HG02623 (cell line): ENCODE results near the gene YIPF2.

Source experiments
- ATAC-seq: cut with Tn5 transposase; IDR thresholded peaks from one replicate; pipeline ENCODE4 v1.9.1; 2021; ENCODE audit warnings: moderate library complexity; ENCODE audit not compliant: unreplicated experiment

Gene YIPF2

DNA sequence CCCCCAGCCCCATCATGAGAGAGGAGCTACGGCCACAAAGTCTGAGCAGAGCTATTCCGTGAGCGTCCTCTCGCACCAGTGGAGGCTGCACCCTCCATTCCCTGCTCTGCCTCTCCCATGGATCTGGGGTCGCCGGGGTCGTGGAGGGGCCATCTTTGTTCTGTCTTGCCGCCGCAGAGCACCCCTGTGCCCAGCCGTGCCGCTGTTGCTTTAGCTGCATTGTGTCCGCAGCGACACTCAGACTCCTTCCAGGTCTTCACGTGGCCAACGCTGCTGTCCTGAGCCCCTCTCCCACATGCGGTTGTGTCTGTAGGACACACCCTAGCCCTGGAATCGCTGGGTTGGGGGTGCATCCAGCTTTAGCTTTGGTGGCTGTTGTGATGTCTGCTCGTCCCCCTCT lies 15.8 kb downstream of the YIPF2 start:
- ATAC-seq: no peak

GRCh38 chr19:10911579-10912363 lies 16.7 kb downstream of the YIPF2 start:
- no peak for ATAC-seq

- no peak for ATAC-seq
Measured at GRCh38 chr19:10908380-10908960, 20.0 kb downstream of the YIPF2 start.

GRCh38 chr19:10907925-10908324 lies 20.5 kb downstream of the YIPF2 start:
- ATAC-seq: no peak

- no peak for ATAC-seq
Measured at GRCh38 chr19:10899151-10899653, 29.2 kb downstream of the YIPF2 start.

DNA sequence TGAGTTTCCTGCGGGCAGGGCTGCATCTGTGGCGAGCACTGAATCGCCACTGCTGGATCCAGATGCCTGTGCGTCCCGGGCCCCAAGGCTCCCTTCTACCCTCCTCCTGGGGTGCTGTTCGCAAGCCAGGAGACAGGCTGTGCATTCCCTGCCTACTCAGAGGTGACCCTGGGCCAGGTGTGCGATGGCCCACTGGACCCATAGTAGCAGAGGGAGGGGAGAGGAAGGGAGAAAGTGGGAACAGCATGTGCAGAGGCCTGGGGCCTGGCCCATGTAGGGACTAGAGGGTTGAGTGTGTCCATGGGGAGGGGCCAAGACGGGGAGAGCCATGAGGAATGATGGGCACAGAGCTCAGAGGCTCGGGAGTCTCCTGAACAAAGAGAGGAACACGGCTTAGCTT lies 29.8 kb downstream of the YIPF2 start:
- no peak for ATAC-seq

DNA sequence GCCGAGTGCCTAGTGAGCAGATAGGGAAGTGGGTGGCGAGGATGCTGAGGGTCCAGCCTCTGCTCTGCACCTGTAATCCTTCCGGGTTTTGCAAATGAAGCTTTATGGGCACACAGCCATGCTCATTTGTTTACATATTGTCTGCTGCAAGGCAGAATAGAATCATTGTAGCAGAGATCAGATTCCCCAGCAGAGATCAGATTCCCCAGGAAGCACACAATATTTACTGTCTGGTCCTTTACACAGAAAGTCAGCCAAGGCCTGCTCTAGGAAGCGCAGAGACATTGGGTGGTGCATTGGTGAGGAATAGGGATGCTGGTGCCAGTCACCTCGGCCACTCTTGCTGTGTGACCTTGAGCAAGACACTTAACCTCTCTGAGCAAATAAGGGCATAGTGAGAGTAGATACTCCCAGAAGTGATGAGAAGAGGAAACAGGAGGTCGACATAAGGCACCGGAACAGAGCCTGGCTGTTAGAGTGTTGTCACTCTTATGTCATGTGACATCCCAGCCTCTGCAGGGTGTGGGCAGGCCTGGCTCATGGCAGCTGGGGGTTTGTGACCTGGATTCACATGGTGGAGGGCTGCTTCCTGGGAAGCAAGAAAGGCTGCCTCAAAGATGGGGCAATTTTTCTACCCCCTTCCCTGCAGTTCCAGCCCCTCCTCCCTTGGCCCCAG lies 31.4 kb downstream of the YIPF2 start:
- ATAC-seq: no peak

- no peak for ATAC-seq
Measured at GRCh38 chr19:10895920-10896319, 32.5 kb downstream of the YIPF2 start.

- no peak for ATAC-seq
Measured at GRCh38 chr19:10895363-10895762, 33.1 kb downstream of the YIPF2 start.

- ATAC-seq: no peak
Measured at GRCh38 chr19:10894911-10895213, 33.6 kb downstream of the YIPF2 start.

GRCh38 chr19:10892256-10892655 lies 36.2 kb downstream of the YIPF2 start:
- ATAC-seq: no peak

- no peak for ATAC-seq
Measured at GRCh38 chr19:10891405-10892086, 36.9 kb downstream of the YIPF2 start.

- no peak for ATAC-seq
Measured at GRCh38 chr19:10889880-10890279, 38.6 kb downstream of the YIPF2 start.

GRCh38 chr19:10888421-10888866 lies 40.0 kb downstream of the YIPF2 start:
- ATAC-seq: no peak

DNA sequence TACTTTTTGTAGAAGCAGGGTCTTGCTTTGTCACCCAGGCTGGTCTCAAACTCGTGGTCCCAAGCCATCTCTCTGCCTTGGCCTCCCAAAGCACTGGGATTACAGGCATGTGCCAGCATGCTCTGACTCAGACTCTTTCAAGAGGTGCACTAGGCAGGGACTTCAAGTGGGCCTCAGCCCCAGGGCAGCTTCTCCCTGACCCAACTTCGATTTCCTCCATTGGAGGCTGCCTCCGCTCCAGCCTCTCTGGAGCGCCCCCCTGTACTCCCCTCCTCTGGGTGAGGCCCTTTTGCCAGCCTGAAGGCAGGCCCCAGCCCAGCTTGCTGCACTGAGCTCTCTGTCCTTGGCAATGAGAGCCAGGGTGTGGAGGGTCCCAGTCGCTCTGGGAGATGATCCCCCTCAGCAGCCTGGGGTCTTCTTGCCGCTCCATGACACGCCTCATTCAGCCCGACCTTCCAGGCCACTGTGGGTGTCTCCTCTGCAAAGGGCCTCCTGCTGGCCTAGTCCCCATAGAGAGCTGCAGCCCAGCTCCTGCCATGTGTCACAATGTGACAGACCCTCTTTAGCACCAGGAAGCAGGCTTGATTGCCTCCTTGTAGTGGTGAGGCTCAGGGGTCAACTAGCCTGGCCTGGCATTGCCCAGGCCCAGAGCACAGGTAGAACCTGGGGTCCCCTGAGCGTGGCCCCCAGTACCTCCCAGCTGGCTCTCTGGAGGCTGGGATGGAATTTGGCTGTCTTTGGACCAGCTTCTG lies 40.6 kb downstream of the YIPF2 start:
- no peak for ATAC-seq

GRCh38 chr19:10885201-10886169 lies 43.0 kb downstream of the YIPF2 start:
- ATAC-seq: no peak

GRCh38 chr19:10884274-10884673 lies 44.2 kb downstream of the YIPF2 start:
- no peak for ATAC-seq

- no peak for ATAC-seq
Measured at GRCh38 chr19:10882108-10882457, 46.4 kb downstream of the YIPF2 start.

GRCh38 chr19:10881403-10882107 lies 46.9 kb downstream of the YIPF2 start:
- no peak for ATAC-seq
